Activated naive CD8-positive, alpha-beta T cell treated with anti-CD3 and anti-CD28 coated beads, Interleukin-2, amount 10 ng/mL, durations not matched to agents 7 days and 5 days (primary cell): Measurements from ENCODE around the gene CCDC61. TPM values are rescaled to one million over a fixed set of nuclear protein-coding genes. Genes with fewer than 3 reads are reported as not detected.

Source experiments
- ATAC-seq: fragments of 150-1000 bp; cut with Tn5 transposase; one replicate; pipeline ENCODE4 v1.10.0; 2021; ENCODE audit warnings: low read depth, moderate library complexity
- POLR2A ChIA-PET: fragments of 350-600 bp; sonication (Branson Sonifier 250); formaldehyde crosslinking; loops from one replicate; lab custom pipeline; 2021; ENCODE audit warnings: antibody characterized with exemption; lab: Charles Lee
- DNase-seq: peaks from one replicate; pipeline ENCODE4 v3.0.0; 2021
- H3K27ac Mint-ChIP-seq: one replicate; pipeline ENCODE4 v1.8.0; 2022; ENCODE audit warnings: mild to moderate bottlenecking, mixed read lengths
- H3K27me3 Mint-ChIP-seq: one replicate; pipeline ENCODE4 v1.8.0; 2022; ENCODE audit warnings: mild to moderate bottlenecking, moderate library complexity, mixed read lengths
- H3K36me3 Mint-ChIP-seq: one replicate; pipeline ENCODE4 v1.8.0; 2021; ENCODE audit warnings: mild to moderate bottlenecking, mixed read lengths
- H3K4me1 Mint-ChIP-seq: one replicate; pipeline ENCODE4 v1.8.0; 2021; ENCODE audit warnings: mixed read lengths
- H3K4me3 Mint-ChIP-seq: one replicate; pipeline ENCODE4 v1.8.0; 2022; ENCODE audit warnings: mild to moderate bottlenecking, moderate library complexity, mixed read lengths
- H3K9me3 Mint-ChIP-seq: one replicate; pipeline ENCODE4 v1.8.0; 2021; ENCODE audit warnings: mixed read lengths
- total RNA-seq, 2 experiments: library from RNA; stranded (reverse); gene quantifications; one replicate each; pipeline ENCODE4 v1.2.3, GENCODE V29; 2021

CCDC61 gene
- total RNA-seq, 2 experiments from 2014 or later, result 31.5 to 34.2 TPM

DNA sequence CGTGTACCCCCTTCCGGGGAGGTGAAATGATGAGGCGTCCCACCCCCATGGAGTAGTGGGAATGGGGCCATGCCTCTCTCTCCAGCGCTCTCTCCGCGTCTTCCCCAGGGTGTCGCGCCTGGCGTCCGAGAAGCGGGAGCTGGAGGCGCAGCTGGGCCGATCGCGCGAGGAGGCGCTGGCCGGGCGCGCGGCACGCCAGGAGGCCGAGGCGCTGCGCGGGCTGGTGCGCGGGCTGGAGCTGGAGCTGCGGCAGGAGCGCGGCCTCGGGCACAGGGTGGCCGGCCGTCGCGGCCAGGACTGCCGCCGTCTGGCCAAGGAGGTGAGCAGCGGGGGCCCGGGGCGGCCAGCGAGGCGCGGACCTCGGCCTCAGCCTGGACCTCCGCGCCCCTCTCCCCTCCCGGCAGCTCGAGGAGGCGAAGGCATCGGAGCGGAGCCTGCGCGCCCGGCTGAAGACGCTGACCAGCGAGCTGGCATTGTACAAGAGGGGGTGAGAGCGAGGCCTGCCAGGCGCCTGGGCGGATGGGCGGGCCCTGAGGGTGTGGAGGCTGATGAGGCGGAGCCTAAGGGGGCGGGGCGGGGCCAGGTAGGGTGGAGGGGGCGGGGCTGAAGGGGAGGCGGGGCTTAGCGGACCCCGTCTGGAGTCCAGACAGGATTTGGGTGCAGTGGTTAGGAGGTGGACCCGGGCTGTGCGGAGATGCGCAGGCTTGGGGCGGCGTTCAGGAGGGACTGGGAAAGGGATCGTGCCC lies 19.8 kb downstream of the CCDC61 start:
- peaks cover 11% of the 10 kb centered on the region for H3K4me1 Mint-ChIP-seq
- no peaks in the 10 kb centered on the region for H3K9me3 Mint-ChIP-seq
- peak; percentile 29 for ATAC-seq
- DNase-seq, result peak; percentile 76
- peaks cover 13% of the 10 kb centered on the region for H3K27me3 Mint-ChIP-seq
- H3K27ac Mint-ChIP-seq, result no peak overlapping the region
- peak overlapping the region; percentile 82 for H3K4me3 Mint-ChIP-seq
- H3K36me3 Mint-ChIP-seq, result peaks cover 10% of the 10 kb centered on the region
- POLR2A ChIA-PET, result no interaction called here

DNA sequence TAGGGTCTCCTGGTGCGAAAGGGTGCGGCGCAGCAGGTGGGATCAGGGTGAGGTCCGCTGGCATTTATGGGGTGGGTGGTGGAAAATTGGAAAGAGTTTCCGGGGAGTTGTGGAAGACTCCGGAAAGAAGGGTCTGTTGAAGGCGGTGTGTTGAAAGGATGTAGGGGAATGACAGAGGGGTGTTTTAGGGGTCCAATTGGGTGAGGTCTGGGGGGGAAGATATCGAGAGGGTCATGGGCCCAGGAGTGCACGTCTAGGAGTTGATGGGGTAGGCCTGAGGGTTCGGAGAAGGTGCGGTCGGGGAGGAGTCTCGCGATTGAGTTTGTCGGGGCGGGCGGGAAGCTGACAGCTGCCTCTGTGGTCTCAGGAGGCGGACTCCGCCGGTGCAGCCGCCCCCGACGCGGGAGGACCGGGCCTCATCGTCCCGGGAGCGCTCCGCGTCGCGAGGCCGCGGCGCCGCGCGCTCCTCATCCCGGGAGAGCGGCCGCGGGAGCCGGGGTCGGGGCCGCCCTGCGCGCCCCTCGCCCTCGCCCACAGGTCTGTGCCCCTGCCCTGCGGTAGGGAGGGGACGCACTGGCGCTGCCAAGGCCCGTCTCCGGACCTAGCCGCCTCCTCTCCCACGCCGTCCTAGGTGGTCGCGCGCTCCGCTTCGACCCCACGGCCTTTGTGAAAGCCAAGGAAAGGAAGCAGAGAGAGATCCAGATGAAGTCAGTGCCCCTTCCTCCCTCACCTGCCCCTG lies 20.6 kb downstream of the CCDC61 start:
- Mint-ChIP-seq H3K4me1 (peaks cover 11% of the 10 kb centered on the region), H3K4me3 (peak overlapping the region; percentile 82), H3K36me3 (peaks cover 10% of the 10 kb centered on the region), H3K27me3 (peaks cover 13% of the 10 kb centered on the region), H3K27ac (peak overlapping the region; percentile 79), H3K9me3 (no peaks in the 10 kb centered on the region)
- POLR2A ChIA-PET, result no interaction called here
- DNase-seq, result peak; percentile 65
- ATAC-seq, result peak; percentile 44

DNA sequence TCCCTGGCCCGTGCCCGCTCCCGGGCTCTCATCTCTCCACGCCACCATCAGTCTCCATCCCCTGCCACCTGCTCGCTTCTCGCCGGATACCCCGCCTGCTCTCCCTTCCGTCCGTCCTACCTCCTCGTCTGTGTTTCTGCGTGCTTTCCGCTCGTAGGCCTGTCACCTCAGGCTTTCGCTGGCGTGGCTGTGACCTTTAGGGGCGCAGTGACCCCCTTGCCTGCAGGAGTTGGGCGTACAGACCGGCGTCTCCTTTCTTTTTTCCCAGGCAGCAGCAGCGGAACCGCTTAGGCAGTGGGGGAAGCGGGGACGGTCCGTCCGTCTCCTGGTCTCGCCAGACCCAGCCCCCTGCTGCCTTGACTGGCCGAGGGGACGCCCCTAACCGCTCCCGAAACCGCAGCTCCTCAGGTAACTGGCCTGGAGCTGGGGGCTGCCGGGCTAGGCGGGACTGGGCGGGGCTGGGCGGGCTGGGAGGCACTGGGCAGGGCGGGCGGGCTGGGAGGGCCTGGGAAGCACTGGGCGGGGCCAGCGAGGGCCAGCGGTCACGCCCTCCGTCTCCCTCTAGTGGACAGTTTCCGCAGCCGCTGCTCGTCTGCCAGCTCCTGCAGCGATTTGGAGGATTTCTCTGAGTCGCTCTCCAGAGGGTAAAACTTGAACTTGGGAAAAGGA lies 21.3 kb downstream of the CCDC61 start:
- H3K27ac Mint-ChIP-seq, result peak overlapping the region; percentile 79
- H3K4me1 Mint-ChIP-seq, result peaks cover 11% of the 10 kb centered on the region
- H3K27me3 Mint-ChIP-seq, result peaks cover 13% of the 10 kb centered on the region
- H3K36me3 Mint-ChIP-seq, result peaks cover 10% of the 10 kb centered on the region
- peak overlapping the region; percentile 81 for H3K4me3 Mint-ChIP-seq
- H3K9me3 Mint-ChIP-seq, result no peaks in the 10 kb centered on the region
- POLR2A ChIA-PET, result interaction anchor here (0.6 to 1.3 kb wide), 3 partner anchors 20 to 246 kb away, joined by 3 to 4 read pairs (median 3); partner anchors contain the start of gene IRF2BP1
- peak; percentile 63 for ATAC-seq
- DNase-seq, result peak; percentile 87

DNA sequence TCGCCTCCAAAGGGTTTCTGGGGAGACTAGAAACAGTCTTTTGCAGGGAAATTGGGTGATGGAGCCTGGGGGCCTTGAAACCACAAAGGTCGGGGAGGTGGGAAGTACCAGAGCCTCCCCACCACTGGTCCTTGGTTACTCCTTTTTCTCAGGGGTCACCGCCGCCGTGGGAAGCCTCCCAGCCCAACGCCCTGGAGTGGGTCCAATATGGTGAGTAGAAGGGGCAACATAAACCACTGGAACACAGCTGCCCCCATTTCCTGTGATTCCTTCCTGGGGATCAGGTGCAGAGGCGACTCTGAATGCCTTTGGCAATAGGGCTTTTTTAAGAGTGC lies 21.8 kb downstream of the CCDC61 start:
- Mint-ChIP-seq H3K36me3 (peaks cover 10% of the 10 kb centered on the region), H3K4me1 (peaks cover 11% of the 10 kb centered on the region), H3K9me3 (no peaks in the 10 kb centered on the region), H3K27ac (no peak overlapping the region), H3K4me3 (peak overlapping the region; percentile 65), H3K27me3 (peaks cover 17% of the 10 kb centered on the region)
- POLR2A ChIA-PET, result interaction anchor here (0.6 to 1.3 kb wide), 3 partner anchors 21 to 246 kb away, joined by 3 to 4 read pairs (median 3); partner anchors contain the start of gene IRF2BP1
- no peak for DNase-seq
- ATAC-seq, result no peak

DNA sequence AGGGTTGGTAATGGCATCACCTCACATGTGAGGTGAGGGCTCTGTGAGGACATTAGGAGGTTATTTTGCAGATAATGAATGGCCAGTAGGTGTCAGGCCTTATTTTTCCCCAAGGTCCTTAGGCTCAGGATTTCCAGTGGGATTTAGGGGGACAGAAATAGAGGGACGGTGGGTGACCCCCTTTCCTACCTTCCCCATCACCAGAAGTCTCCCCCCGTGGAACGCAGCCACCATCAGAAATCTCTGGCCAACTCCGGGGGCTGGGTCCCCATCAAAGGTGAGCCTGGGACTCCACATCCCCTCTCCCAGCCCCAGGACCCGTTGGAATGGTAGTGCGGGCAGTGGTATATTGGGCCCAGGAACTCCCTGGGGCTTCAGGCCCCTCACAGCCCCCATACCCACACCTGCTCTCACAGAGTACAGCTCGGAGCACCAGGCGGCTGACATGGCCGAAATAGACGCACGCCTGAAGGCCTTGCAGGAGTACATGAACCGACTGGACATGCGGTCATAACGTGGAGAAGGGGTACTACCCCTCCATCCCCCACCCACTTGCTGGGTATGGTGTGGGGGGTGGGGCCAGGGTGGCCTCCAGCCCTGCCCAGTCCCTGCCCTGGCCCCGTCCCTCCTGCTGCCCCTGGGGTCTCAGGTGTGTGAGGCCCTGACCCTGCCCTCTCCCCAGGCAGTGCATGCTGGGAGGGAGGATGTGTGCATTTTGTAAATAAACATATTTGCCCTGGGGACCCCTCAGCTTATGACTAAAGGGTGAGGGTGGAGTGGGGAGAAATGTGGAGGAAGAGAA lies 22.8 kb downstream of the CCDC61 start:
- no peak for ATAC-seq
- POLR2A ChIA-PET, result no interaction called here
- Mint-ChIP-seq H3K4me1 (peaks cover 11% of the 10 kb centered on the region), H3K4me3 (no peak overlapping the region), H3K27ac (no peak overlapping the region), H3K36me3 (peaks cover 10% of the 10 kb centered on the region), H3K27me3 (peaks cover 21% of the 10 kb centered on the region), H3K9me3 (no peaks in the 10 kb centered on the region)
- no peak for DNase-seq

DNA sequence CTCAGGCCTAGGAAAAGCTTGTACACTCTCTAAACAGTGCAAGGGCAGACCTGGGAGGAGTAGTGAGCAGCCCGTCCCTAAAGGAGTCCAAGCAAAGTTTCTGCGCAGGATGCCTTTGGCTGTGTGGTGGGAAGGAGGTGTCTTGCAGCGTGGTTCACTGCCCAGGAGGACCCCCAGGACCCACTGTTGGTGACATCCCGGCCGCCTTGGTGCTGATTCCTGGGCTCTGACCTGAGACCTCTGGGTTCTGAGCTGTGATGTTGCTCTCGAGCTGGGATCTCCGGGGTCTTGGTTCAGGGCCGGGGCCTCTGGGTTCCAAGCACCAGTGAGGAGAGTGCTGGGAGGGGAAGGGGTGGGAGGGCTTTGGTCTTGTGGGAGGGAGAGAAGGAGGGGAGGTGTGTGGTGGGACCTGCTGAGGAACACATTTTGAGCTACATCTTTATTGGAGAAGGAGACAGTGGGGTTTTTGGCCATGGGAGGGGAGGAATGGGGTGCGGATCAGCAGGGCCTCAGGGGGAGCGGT lies 23.5 kb downstream of the CCDC61 start:
- DNase-seq (no peak), ATAC-seq (no peak)
- Mint-ChIP-seq H3K4me3 (no peak overlapping the region), H3K27ac (no peak overlapping the region), H3K9me3 (no peaks in the 10 kb centered on the region), H3K4me1 (peaks cover 11% of the 10 kb centered on the region), H3K27me3 (peaks cover 26% of the 10 kb centered on the region), H3K36me3 (peaks cover 10% of the 10 kb centered on the region)
- POLR2A ChIA-PET, result no interaction called here

DNA sequence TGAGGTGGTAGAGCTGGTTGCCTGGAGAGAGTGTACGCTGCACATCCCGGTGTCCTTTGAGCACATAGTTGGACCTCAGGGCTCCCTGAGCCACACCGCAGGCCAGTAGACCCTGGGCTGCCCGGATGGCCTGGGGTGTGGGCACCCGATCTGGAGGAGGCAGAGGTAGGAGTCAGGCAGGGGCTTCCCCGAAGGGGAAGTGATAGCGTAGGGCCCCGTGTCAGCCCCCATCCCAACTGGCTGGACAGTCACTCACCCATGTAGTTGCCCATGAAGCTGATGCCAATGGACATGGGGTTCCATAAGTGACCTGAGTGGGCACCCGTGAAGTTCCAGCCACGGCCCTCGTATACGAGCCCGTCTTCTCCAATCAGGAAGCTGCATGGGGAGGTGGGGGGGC lies 24.0 kb downstream of the CCDC61 start:
- Mint-ChIP-seq H3K27me3 (peaks cover 30% of the 10 kb centered on the region), H3K4me1 (peaks cover 11% of the 10 kb centered on the region)
- no peak for ATAC-seq

DNA sequence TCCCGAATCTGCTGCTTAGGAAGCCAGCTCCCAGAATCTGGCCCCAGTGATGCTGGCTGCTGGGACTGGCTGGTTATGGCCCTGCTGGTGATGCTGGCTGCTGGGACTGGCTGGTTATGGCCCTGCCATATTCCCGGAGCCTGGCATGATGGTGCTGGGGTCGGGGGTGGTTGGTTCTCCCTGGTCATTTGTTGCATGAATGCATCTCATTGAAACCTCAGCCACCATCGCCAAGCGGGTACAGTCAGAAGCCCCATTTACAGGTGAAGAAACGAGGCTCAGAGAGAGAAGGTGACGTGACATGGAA lies 25.5 kb downstream of the CCDC61 start:
- no peaks in the 10 kb centered on the region for H3K9me3 Mint-ChIP-seq
- H3K27ac Mint-ChIP-seq, result no peak overlapping the region
- H3K27me3 Mint-ChIP-seq, result peaks cover 34% of the 10 kb centered on the region
- ATAC-seq, result no peak
- H3K4me3 Mint-ChIP-seq, result no peak overlapping the region
- peaks cover 9% of the 10 kb centered on the region for H3K4me1 Mint-ChIP-seq
- no peak for DNase-seq
- H3K36me3 Mint-ChIP-seq, result peaks cover 2% of the 10 kb centered on the region
- POLR2A ChIA-PET, result no interaction called here

More for the DNA sequence above, 24.0 kb downstream of the CCDC61 start:
- Mint-ChIP-seq H3K4me3 (no peak overlapping the region), H3K27ac (no peak overlapping the region), H3K36me3 (peaks cover 10% of the 10 kb centered on the region), H3K9me3 (no peaks in the 10 kb centered on the region)
- POLR2A ChIA-PET, result interaction anchor here (0.7 kb wide), 1 partner anchor 1712 kb away, joined by 4 read pairs; no protein-coding TSS in a partner anchor
- no peak for DNase-seq

DNA sequence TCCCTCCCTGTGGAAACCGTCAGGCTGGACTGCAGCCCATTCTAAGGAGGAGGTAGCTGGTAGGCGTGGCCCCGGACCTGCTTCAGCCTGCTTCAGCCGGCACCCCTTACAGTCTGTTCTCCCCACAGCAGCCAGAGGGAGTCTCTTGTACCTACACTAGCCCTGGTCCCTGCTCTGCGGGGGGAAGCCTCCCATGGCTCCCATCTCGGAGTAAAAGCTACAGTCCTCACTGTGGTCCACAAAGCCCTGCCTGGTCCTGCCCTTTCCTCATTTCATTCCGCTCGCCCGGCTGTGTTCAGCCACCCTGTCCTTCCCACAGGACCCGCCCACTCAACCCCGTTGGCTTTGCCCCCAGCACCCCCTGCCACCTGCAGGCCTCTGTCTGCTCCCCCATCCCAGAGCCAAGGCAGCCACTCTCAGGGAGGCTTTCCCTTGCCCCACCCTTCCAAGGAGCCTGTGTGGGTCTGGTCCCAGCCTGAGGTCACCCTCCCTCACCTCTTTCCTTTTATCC lies 26.3 kb downstream of the CCDC61 start:
- Mint-ChIP-seq H3K27me3 (peaks cover 32% of the 10 kb centered on the region), H3K9me3 (no peaks in the 10 kb centered on the region), H3K36me3 (no peaks in the 10 kb centered on the region), H3K27ac (no peak overlapping the region), H3K4me1 (peaks cover 13% of the 10 kb centered on the region), H3K4me3 (no peak overlapping the region)
- POLR2A ChIA-PET, result no interaction called here
- DNase-seq (no peak), ATAC-seq (no peak)

DNA sequence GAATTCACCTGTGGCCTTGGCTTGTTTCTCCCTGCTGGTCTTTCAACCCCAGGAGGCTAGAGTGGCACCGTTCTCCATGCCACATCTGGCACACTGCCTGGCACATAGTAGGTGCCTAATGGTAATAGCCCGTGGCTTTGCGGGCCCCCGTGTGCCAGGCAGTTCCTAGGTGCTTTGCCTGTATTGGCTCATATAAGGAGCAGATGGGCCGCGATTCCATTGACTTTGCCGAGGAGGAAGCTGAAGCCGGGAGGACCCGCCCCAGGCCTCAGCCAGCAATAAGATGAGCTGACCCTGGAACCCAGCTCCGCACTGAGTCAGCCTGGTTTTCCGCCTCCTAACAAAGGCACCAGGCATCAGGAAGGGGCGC lies 26.8 kb downstream of the CCDC61 start:
- no peaks in the 10 kb centered on the region for H3K36me3 Mint-ChIP-seq
- POLR2A ChIA-PET, result no interaction called here

DNA sequence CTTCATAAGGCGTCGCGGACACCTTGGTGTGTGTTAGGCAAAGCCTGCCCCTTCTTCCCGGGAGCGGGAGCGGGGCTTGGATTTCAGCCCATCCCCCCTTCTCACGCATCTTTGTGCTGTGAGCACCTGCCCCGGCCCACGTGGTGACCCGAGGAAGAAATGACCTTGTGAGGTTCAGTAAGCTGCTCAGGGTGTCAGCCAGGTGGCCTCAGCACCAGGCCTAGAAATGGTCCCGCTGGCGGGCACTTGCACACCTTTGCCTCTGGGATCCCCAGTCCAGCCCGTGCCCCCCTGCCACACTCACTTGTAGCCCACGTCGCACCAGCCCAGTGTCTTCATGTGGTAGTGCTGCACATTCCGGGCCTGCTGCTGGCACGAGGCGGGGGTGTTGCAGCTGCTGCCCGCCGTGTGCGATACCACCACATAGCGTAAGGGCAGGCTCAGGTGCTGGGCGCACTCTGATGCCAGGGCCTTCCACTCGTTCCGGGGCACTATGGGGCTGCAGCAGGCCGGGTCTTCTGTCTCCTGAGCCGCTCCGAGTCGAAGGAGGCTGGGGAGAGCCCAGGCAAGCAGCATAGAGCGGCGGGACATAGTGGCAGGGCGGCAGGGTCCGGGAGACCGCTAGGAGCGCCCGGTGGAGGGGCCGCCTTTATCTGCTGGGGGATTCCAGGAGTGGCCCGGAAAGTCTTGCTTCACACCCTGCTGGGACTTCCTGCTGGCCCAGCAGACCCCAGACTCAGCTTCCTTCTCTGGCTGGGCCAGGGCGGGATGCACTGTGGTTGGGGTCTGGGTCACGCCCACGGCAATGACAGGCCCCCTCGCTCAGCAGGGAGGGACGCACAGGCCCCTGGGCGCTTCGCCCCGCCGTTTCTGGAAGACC lies 27.4 kb downstream of the CCDC61 start, which contains the start of gene PGLYRP1:
PGLYRP1 (minus strand) TSS at position 623 of the 880 bp plus-strand sequence; CDS start at position 591, 32 bp downstream.
- POLR2A ChIA-PET, result no interaction called here
- H3K27ac Mint-ChIP-seq, result no peak within 1 kb of the TSS
- no peaks in the 10 kb centered on the region for H3K9me3 Mint-ChIP-seq
- ATAC-seq (no peak), DNase-seq (no peak)
- peaks cover 12% of the 10 kb centered on the region for H3K4me1 Mint-ChIP-seq
- H3K4me3 Mint-ChIP-seq, result no peak within 1 kb of the TSS
- no peaks in the 10 kb centered on the region for H3K36me3 Mint-ChIP-seq
- peaks cover 32% of the 10 kb centered on the region for H3K27me3 Mint-ChIP-seq

More for the DNA sequence above, 26.8 kb downstream of the CCDC61 start:
- ATAC-seq (no peak), DNase-seq (no peak)
- peaks cover 12% of the 10 kb centered on the region for H3K4me1 Mint-ChIP-seq
- no peaks in the 10 kb centered on the region for H3K9me3 Mint-ChIP-seq
- peaks cover 32% of the 10 kb centered on the region for H3K27me3 Mint-ChIP-seq
- H3K4me3 Mint-ChIP-seq, result no peak overlapping the region
- H3K27ac Mint-ChIP-seq, result no peak overlapping the region

DNA sequence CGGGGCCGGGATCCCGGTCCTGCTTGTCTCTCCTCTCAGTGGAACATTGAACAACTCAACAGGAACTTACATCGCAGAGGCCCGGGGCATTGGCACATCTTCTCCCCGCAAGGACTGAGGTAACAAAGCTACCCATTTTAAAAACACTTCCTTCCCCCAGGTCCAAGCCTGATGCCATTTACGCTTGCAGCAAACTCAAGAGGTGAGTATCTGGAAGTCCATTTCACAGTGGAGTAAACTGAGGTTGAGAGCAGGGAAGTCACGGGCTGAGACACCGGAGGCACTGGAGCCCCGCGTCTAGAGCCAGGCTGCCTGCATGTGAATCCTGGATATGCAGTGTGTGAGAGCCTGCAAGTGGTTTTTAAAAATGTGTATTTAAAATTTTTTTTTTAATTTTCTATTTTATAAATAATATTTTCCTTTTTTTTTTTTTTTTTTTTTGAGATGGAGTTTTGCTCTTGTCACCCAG lies 28.1 kb downstream of the CCDC61 start:
- H3K9me3 Mint-ChIP-seq, result no peaks in the 10 kb centered on the region
- POLR2A ChIA-PET, result no interaction called here
- ATAC-seq, result no peak
- peaks cover 12% of the 10 kb centered on the region for H3K4me1 Mint-ChIP-seq
- no peak for DNase-seq
- H3K27ac Mint-ChIP-seq, result no peak overlapping the region
- no peak overlapping the region for H3K4me3 Mint-ChIP-seq
- H3K27me3 Mint-ChIP-seq, result peaks cover 32% of the 10 kb centered on the region
- no peaks in the 10 kb centered on the region for H3K36me3 Mint-ChIP-seq
